CD14-positive monocyte (primary cell): ENCODE data around the gene STRA6. TPM values are rescaled to one million over a fixed set of nuclear protein-coding genes. Genes with fewer than 3 reads are reported as not detected.

ENCODE experiments used
- DNase-seq, 3 donors: peaks; one replicate each; pipeline ENCODE4 v3.0.0-alpha.2; 2011 to 2022
- H2AFZ ChIP-seq: 2 replicates; pipeline ENCODE4 v1.6.0; 2012; ENCODE audit warnings: mild to moderate bottlenecking, low read depth, low read length, inconsistent platforms; ENCODE audit not compliant: insufficient read depth, poor library complexity, severe bottlenecking
- H3K27ac ChIP-seq, 2 donors: 1 replicate in 1 of 2; 2 replicates in 1 of 2; pipeline ENCODE4 v1.5.1; 2012 to 2013; ENCODE audit warnings: low read length in 2 of 2, control low read depth in 1 of 2, inconsistent platforms in 1 of 2, low read depth in 1 of 2, mild to moderate bottlenecking in 1 of 2
- H3K27me3 ChIP-seq, 2 donors: one replicate each; pipeline versions ENCODE4 v1.6.0 to v1.6.1; 2011 to 2013; ENCODE audit warnings: low read length in 2 of 2; ENCODE audit not compliant: control insufficient read depth in 2 of 2, insufficient read depth in 2 of 2
- H3K36me3 ChIP-seq, 2 donors: replicated peaks in 1 of 2; 1 replicate in 1 of 2; 2 replicates in 1 of 2; pipeline versions ENCODE4 v1.5.1 to v1.6.1; 2012 to 2013; ENCODE audit warnings: low read length in 2 of 2, control low read depth in 1 of 2, inconsistent platforms in 1 of 2, mild to moderate bottlenecking in 1 of 2; ENCODE audit not compliant: insufficient read depth in 2 of 2, control insufficient read depth in 1 of 2
- H3K4me1 ChIP-seq, 2 donors: 1 replicate in 1 of 2; 2 replicates in 1 of 2; pipeline versions ENCODE4 v1.5.1 to v1.6.1; 2012 to 2013; ENCODE audit warnings: low read length in 2 of 2, control low read depth in 1 of 2, inconsistent platforms in 1 of 2, mild to moderate bottlenecking in 1 of 2, moderate library complexity in 1 of 2; ENCODE audit not compliant: insufficient read depth in 2 of 2, control insufficient read depth in 1 of 2
- H3K4me2 ChIP-seq: replicated peaks from 2 replicates; pipeline ENCODE3; 2012; ENCODE audit warnings: low read length, moderate library complexity, mild to moderate bottlenecking; ENCODE audit not compliant: poor library complexity, severe bottlenecking; ENCODE audit errors: extremely low read depth
- H3K4me3 ChIP-seq, 3 experiments: fragments of 200-600 bp in 1 of 3; sonication (generic) in 1 of 3; replicated peaks in 1 of 3; 1 replicate in 2 of 3; 2 replicates in 1 of 3; pipeline ENCODE4 v1.5.1; 2011 to 2013; ENCODE audit warnings: low read length in 3 of 3, mild to moderate bottlenecking in 3 of 3, control low read depth in 2 of 3, low read depth in 2 of 3, inconsistent platforms in 1 of 3, moderate library complexity in 1 of 3
- H3K79me2 ChIP-seq: 2 replicates; pipeline ENCODE4 v1.6.0; 2012; ENCODE audit warnings: mild to moderate bottlenecking, control low read depth, inconsistent platforms, low read length, moderate library complexity; ENCODE audit not compliant: insufficient read depth
- H3K9ac ChIP-seq: 2 replicates; pipeline ENCODE4 v1.6.0; 2017; ENCODE audit warnings: low read length, mild to moderate bottlenecking; ENCODE audit not compliant: insufficient read depth, poor library complexity, severe bottlenecking
- H3K9me3 ChIP-seq, 2 donors: replicated peaks in 1 of 2; 1 replicate in 1 of 2; 2 replicates in 1 of 2; pipeline versions ENCODE4 v1.5.1 to v1.6.1; 2012 to 2013; ENCODE audit warnings: low read length in 2 of 2, control low read depth in 1 of 2; ENCODE audit not compliant: control insufficient read depth in 1 of 2, insufficient read depth in 1 of 2
- H4K20me1 ChIP-seq: 2 replicates; pipeline ENCODE4 v1.6.0; 2012; ENCODE audit warnings: mild to moderate bottlenecking, low read length, control low read depth, moderate library complexity; ENCODE audit not compliant: insufficient read depth
- H3K27ac Mint-ChIP-seq, 7 donors: one replicate each; pipeline ENCODE4 v1.8.0; 2020; ENCODE audit warnings: mild to moderate bottlenecking in 7 of 7, mixed read lengths in 7 of 7, moderate library complexity in 6 of 7, inconsistent platforms in 2 of 7
- H3K27me3 Mint-ChIP-seq, 3 donors: one replicate each; pipeline ENCODE4 v1.8.0; 2021 to 2022; ENCODE audit warnings: low read depth in 3 of 3, mild to moderate bottlenecking in 3 of 3, mixed read lengths in 3 of 3, moderate library complexity in 3 of 3, inconsistent platforms in 1 of 3
- H3K36me3 Mint-ChIP-seq, 2 donors: one replicate each; pipeline ENCODE4 v1.8.0; 2020; ENCODE audit warnings: mixed read lengths in 2 of 2, inconsistent platforms in 1 of 2, mild to moderate bottlenecking in 1 of 2
- H3K4me1 Mint-ChIP-seq: one replicate; pipeline ENCODE4 v1.8.0; 2020; ENCODE audit warnings: mild to moderate bottlenecking, mixed read lengths
- H3K4me3 Mint-ChIP-seq, 2 donors: one replicate each; pipeline ENCODE4 v1.8.0; 2020; ENCODE audit warnings: mild to moderate bottlenecking in 2 of 2, mixed read lengths in 2 of 2, moderate library complexity in 1 of 2
- H3K9me3 Mint-ChIP-seq, 7 donors: one replicate each; pipeline ENCODE4 v1.8.0; 2020 to 2022; ENCODE audit warnings: mixed read lengths in 7 of 7, mild to moderate bottlenecking in 6 of 7, moderate library complexity in 6 of 7, inconsistent platforms in 2 of 7
- CTCF ChIP-seq: fragments of 200-600 bp; IDR thresholded peaks from one replicate; pipeline ENCODE4 v1.8.0; 2022; ENCODE audit warnings: antibody characterized with exemption, mild to moderate bottlenecking
- WGBS: methylation state at CpG from one replicate; pipeline ENCODE4 v1.1.5; 2013; ENCODE audit warnings: missing lambda C conversion rate; ENCODE audit not compliant: insufficient coverage; 5-methylcytosine and 5-hydroxymethylcytosine counted together
- intact Hi-C, 2 donors: fragments of 100-400 bp; cut with micrococcal nuclease; formaldehyde crosslinking; loops; one replicate each; pipeline versions ENCODE4 v1.15.0 to v1.15.1; 2023
- polyA plus RNA-seq, 3 donors: library from polyadenylated mRNA; depleted of rRNA in 1 of 3; unstranded in 2 of 3; stranded (reverse) in 1 of 3; fragments of 300-500 nt in 2 of 3; fragments of >200 nt in 1 of 3; fragmentation: Illumina TruSeq in 2 of 3; gene quantifications; 1 replicate in 2 of 3; 2 replicates in 1 of 3; pipeline ENCODE4 v1.2.3, GENCODE V29; 2012 to 2021

The STRA6 gene
- polyA plus RNA-seq, 3 donors: not detected

GRCh38 chr15:74243431-74243830 is 40.8 kb upstream of the STRA6 start:
- Histone ChIP-seq H3K9me3 (no peaks in the 10 kb centered on the region), H3K4me2 (no peak overlapping the region), H2AFZ (no peak overlapping the region), H4K20me1 (no peaks in the 10 kb centered on the region), H3K36me3 (no peaks in the 10 kb centered on the region), H3K4me1 (no peaks in the 10 kb centered on the region), H3K79me2 (no peaks in the 10 kb centered on the region), H3K27me3 (peaks cover 0 to 19% of the 10 kb centered on the region in 2 donors), H3K4me3 (no peak overlapping the region), H3K9ac (no peak overlapping the region), H3K27ac (no peak overlapping the region)
- no peak for DNase-seq
- no peak overlapping the region for H3K4me3 Mint-ChIP-seq
- TF ChIP-seq CTCF: no peak
- WGBS: 72% methylated on average over 4 of the region's 7 CpGs
- no peak overlapping the region for H3K27ac Mint-ChIP-seq
- H3K36me3 Mint-ChIP-seq: no peaks in the 10 kb centered on the region
- H3K9me3 Mint-ChIP-seq: no peaks in the 10 kb centered on the region
- H3K4me1 Mint-ChIP-seq: no peaks in the 10 kb centered on the region
- peaks cover 20 to 32% (median 29%) of the 10 kb centered on the region in 3 donors for H3K27me3 Mint-ChIP-seq
- intact Hi-C loops: no loop called here

- 67% methylated on average over 10 of the region's 11 CpGs for WGBS
- Histone ChIP-seq H3K79me2 (no peaks in the 10 kb centered on the region), H3K9me3 (no peaks in the 10 kb centered on the region), H3K4me2 (no peak overlapping the region), H3K9ac (no peak overlapping the region), H4K20me1 (no peaks in the 10 kb centered on the region), H3K4me3 (no peak overlapping the region), H2AFZ (no peak overlapping the region), H3K36me3 (no peaks in the 10 kb centered on the region), H3K27me3 (peaks cover 0 to 19% of the 10 kb centered on the region in 2 donors), H3K4me1 (no peaks in the 10 kb centered on the region), H3K27ac (no peak overlapping the region)
- Mint-ChIP-seq H3K36me3 (no peaks in the 10 kb centered on the region), H3K27me3 (peaks cover 20 to 32% (median 27%) of the 10 kb centered on the region in 3 donors), H3K4me3 (no peak overlapping the region), H3K4me1 (no peaks in the 10 kb centered on the region), H3K27ac (no peak overlapping the region), H3K9me3 (no peaks in the 10 kb centered on the region)
- no peak for DNase-seq
- intact Hi-C loops: no loop called here
- no peak for TF ChIP-seq CTCF
These were observed 40.0 kb upstream of the STRA6 start for GRCh38 chr15:74242441-74243185.
